Glutamatergic neuron (in vitro differentiated cells): ENCODE results near the gene PLEKHM1. TPM values are rescaled to one million over a fixed set of nuclear protein-coding genes. Genes with fewer than 3 reads are reported as not detected.
A peak's percentile ranks its signal among the peaks of the same experiment; 100 is the strongest.
"Not testable (repeated sequence)": the region's sequence is repeated elsewhere in the genome, so short reads cannot be mapped to it uniquely, and the experiment has no call there.

Experiments used
- DNase-seq: peaks from one replicate; pipeline ENCODE4 v3.0.0; 2022
- H3K27ac Mint-ChIP-seq: one replicate; pipeline ENCODE4 v1.8.0; 2020; ENCODE audit warnings: mild to moderate bottlenecking, mixed read lengths, inconsistent platforms; ENCODE audit not compliant: unreplicated experiment
- H3K27me3 Mint-ChIP-seq: one replicate; pipeline ENCODE4 v1.8.0; 2020; ENCODE audit warnings: mild to moderate bottlenecking, moderate library complexity, mixed read lengths, inconsistent platforms; ENCODE audit not compliant: unreplicated experiment
- H3K36me3 Mint-ChIP-seq: one replicate; pipeline ENCODE4 v1.8.0; 2020; ENCODE audit warnings: mild to moderate bottlenecking, mixed read lengths, inconsistent platforms; ENCODE audit not compliant: unreplicated experiment
- H3K4me1 Mint-ChIP-seq: one replicate; pipeline ENCODE4 v1.8.0; 2020; ENCODE audit warnings: mild to moderate bottlenecking, low read depth, mixed read lengths, inconsistent platforms; ENCODE audit not compliant: unreplicated experiment
- H3K4me3 Mint-ChIP-seq: one replicate; pipeline ENCODE4 v1.8.0; 2020; ENCODE audit warnings: mild to moderate bottlenecking, mixed read lengths, inconsistent platforms; ENCODE audit not compliant: unreplicated experiment
- H3K9me3 Mint-ChIP-seq: one replicate; pipeline ENCODE4 v1.8.0; 2020; ENCODE audit warnings: mild to moderate bottlenecking, moderate library complexity, mixed read lengths, inconsistent platforms; ENCODE audit not compliant: unreplicated experiment
- total RNA-seq: library from RNA; stranded (reverse); fragmentation: NEBNext Ultra II Directional; extraction: Animal tissue kit (Norgen Biotek cat#: 25700); gene quantifications from one replicate; pipeline ENCODE4 v1.2.1, GENCODE V29; 2021; ENCODE audit not compliant: unreplicated experiment

PLEKHM1 gene
- total RNA-seq, 1 donor from 2014 or later: 59.5 TPM

DNA sequence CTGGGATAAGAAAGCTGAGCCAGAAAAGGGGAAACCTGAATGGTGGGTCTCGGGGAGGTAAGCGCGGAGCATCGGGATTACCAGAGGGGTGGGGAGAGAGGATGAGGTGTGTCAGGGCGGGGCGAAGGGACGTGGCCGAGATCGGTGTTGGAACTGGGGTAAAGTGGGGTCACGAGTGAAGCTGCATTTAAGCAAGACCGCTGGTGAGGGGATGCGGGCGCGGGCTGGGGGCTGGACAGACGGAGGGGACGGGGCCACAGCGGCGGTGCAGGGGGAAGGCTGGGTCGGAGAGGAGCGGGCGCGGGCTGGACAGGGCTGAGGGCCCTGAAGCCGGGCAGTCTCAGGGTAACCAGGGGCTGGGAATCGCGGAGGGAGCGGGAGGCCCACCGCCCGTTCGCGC lies 323 bp downstream of the PLEKHM1 start:
- not testable (repeated sequence) for H3K27me3 Mint-ChIP-seq, H3K36me3 Mint-ChIP-seq
- H3K27ac Mint-ChIP-seq: peak overlapping the region; percentile 89

DNA sequence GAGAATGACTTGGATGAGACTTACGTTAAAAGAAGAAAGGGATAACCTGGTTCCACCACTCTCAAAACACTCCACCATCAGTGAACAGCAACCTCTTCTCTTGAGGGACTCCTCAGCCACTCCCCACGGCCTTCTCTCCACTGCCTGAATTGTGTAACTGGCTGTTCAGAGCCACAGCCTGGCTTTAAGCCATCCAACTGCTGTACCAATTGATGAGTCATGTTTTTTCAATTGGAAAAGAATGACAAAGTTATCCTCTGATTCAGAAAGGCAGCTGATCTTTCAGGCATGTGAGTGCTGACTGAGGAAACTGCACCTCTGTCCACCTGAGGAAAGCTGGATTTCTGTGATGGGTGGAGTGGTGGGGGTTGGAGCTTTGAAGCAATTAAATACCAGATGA lies 2.8 kb downstream of the PLEKHM1 start:
- not testable (repeated sequence) for H3K9me3 Mint-ChIP-seq, H3K27ac Mint-ChIP-seq, H3K4me3 Mint-ChIP-seq, DNase-seq, H3K27me3 Mint-ChIP-seq, H3K36me3 Mint-ChIP-seq
- peaks cover 13% of the 10 kb centered on the region for H3K4me1 Mint-ChIP-seq

More for the DNA sequence above, 323 bp downstream of the PLEKHM1 start:
- peak overlapping the region; percentile 92 for H3K4me3 Mint-ChIP-seq
- H3K9me3 Mint-ChIP-seq, DNase-seq, H3K4me1 Mint-ChIP-seq: not testable (repeated sequence)

DNA sequence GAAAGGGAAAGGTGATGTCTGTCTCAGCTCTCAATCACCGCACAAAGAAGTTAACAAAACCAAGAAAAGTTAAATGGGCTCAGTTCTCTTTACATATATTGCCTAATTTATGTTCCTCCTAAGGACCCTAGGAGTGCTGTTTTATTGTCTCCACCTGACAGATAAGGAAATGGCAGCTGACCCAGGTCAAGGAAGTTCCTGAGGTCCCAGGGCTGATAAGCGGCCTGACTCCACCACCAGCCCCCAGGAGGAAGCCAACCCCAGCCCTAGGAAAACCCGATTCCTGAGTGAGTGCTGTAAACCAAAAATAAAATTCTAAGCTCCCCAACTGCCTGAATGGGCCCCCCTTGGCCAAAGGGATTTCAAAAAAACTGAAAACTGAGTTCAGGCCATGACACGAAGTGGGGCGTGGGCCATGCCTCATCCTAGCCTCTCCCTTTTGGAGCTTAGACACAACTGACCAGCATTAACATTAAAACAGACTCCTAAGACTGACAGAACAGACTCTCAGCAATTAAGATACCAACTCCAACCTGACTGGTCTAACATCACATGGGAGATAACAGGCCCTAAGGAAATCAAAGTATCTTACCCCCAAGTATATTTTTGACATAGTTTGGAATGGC lies 6.8 kb downstream of the PLEKHM1 start:
- not testable (repeated sequence) for DNase-seq, H3K4me3 Mint-ChIP-seq, H3K27me3 Mint-ChIP-seq, H3K36me3 Mint-ChIP-seq, H3K9me3 Mint-ChIP-seq
- Mint-ChIP-seq H3K27ac (peak overlapping the region; percentile 52), H3K4me1 (peaks cover 16% of the 10 kb centered on the region)

DNA sequence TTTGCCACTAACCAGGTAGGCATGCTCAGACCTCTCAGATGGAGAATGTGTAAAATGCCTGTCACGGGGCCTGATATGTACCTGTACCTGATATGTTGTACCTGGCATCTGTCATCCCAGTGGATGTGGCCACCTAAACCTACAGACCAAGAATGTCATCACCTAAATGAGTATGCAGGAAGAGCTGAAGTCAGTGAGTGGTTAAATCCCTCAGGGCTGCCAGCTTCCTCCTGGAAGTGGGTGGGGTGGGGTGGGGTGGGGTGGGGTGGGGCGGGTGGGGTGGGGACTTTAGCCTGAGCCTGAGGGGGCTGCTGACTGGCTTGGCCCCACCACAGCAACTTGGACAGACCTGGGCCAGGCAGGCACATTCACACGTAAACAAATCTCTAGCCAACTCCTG lies 7.3 kb downstream of the PLEKHM1 start:
- H3K36me3 Mint-ChIP-seq: not testable (repeated sequence)

DNA sequence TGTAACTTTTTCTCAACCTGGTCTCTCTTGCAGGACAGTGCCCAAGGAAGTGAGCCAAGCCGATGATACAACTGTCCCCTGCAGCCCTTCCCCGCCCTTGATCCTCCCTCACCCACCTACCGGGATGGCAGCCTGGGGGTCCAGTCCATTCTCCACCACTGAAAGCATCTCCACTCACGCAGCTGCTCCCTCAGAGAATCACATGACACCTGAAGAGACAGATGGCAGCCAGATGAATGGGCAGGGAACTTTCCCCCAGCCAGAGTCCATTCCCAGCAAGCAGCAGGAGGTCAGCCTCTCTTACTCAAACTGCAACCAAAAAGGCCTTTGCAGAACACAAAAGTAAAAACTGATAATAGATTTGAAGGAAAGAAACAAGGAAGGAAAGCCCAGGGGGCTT lies 8.2 kb downstream of the PLEKHM1 start:
- not testable (repeated sequence) for DNase-seq, H3K36me3 Mint-ChIP-seq, H3K27me3 Mint-ChIP-seq, H3K9me3 Mint-ChIP-seq
- Mint-ChIP-seq H3K4me1 (peaks cover 15% of the 10 kb centered on the region), H3K27ac (peak overlapping the region; percentile 98), H3K4me3 (peak overlapping the region; percentile 81)

More for the DNA sequence above, 7.3 kb downstream of the PLEKHM1 start:
- not testable (repeated sequence) for H3K4me3 Mint-ChIP-seq, H3K9me3 Mint-ChIP-seq, DNase-seq, H3K27me3 Mint-ChIP-seq
- H3K4me1 Mint-ChIP-seq: peaks cover 16% of the 10 kb centered on the region
- H3K27ac Mint-ChIP-seq: peak overlapping the region; percentile 78

GRCh38 chr17:45475436-45475835 lies 15.1 kb downstream of the PLEKHM1 start:
- H3K4me3 Mint-ChIP-seq, H3K27ac Mint-ChIP-seq, H3K4me1 Mint-ChIP-seq, DNase-seq, H3K27me3 Mint-ChIP-seq, H3K9me3 Mint-ChIP-seq, H3K36me3 Mint-ChIP-seq: not testable (repeated sequence)

- H3K4me3 Mint-ChIP-seq, H3K36me3 Mint-ChIP-seq, H3K27me3 Mint-ChIP-seq, H3K9me3 Mint-ChIP-seq, H3K27ac Mint-ChIP-seq, H3K4me1 Mint-ChIP-seq, DNase-seq: not testable (repeated sequence)
These were observed 18.3 kb downstream of the PLEKHM1 start for GRCh38 chr17:45472249-45472648.

DNA sequence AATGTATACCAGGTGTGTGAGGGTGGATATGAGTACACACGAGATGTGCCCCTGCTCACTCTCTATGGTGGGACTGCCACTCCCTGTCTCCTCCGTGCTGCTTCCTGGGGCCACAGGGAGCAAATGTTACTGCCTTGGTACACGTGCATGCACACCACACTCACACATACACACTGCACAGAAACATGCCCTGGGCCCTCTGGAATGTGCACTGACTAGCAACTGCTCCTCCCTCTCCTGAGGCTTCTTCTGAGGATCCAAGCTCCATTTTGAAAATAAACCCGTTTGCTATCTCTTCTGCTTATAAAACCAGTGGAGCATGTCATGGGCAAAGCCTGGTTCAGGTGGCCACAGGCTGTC lies 21.3 kb downstream of the PLEKHM1 start:
- H3K4me3 Mint-ChIP-seq, H3K4me1 Mint-ChIP-seq, H3K9me3 Mint-ChIP-seq, H3K27me3 Mint-ChIP-seq, H3K36me3 Mint-ChIP-seq, DNase-seq, H3K27ac Mint-ChIP-seq: not testable (repeated sequence)

GRCh38 chr17:45468293-45469203 lies 22.0 kb downstream of the PLEKHM1 start:
- not testable (repeated sequence) for H3K27me3 Mint-ChIP-seq, DNase-seq, H3K36me3 Mint-ChIP-seq, H3K4me3 Mint-ChIP-seq, H3K9me3 Mint-ChIP-seq, H3K4me1 Mint-ChIP-seq, H3K27ac Mint-ChIP-seq

- not testable (repeated sequence) for DNase-seq, H3K9me3 Mint-ChIP-seq, H3K4me1 Mint-ChIP-seq, H3K4me3 Mint-ChIP-seq, H3K36me3 Mint-ChIP-seq, H3K27ac Mint-ChIP-seq, H3K27me3 Mint-ChIP-seq
These were observed 28.8 kb downstream of the PLEKHM1 start for GRCh38 chr17:45461524-45462327.

DNA sequence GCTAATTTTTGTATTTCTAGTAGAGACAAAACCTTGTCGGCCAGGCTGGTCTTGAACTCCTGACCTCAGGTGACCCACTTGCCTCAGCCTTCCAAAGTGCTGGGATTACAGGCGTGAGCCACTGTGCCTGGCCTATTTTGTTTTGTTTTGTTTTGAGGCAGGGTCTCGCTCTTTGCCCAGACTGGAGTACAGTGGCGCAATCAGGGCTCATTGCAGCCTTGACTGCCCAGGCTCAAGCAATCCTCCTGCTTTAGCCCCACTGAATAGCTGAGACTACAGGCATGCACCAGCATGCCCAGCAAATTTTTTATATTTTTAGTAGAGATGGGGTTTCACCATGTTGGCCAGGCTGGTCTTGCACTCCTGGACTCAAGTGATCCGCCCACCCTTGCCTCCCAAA lies 30.1 kb downstream of the PLEKHM1 start:
- not testable (repeated sequence) for H3K4me3 Mint-ChIP-seq, H3K4me1 Mint-ChIP-seq, H3K9me3 Mint-ChIP-seq, DNase-seq, H3K27me3 Mint-ChIP-seq, H3K27ac Mint-ChIP-seq, H3K36me3 Mint-ChIP-seq

DNA sequence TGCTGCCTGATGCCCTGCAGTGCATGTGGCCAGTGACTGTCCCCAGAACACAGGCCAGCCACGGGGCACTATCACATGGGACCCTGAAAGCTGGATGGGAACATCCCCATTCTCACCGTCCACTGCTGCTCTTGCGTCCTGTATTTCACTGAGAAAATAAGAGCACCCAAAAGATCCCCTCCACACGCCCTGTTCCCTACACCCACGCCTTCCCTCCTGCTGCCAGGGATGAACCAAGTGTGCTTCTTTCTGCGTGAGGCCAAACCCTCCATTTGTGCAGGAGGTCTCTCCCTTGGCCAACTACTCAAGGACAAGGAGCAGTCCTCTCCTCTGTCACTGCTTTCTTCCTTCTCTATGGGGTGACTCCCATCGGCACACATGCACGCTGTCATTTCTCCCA lies 36.2 kb downstream of the PLEKHM1 start:
- DNase-seq, H3K4me1 Mint-ChIP-seq, H3K9me3 Mint-ChIP-seq, H3K4me3 Mint-ChIP-seq, H3K36me3 Mint-ChIP-seq, H3K27ac Mint-ChIP-seq, H3K27me3 Mint-ChIP-seq: not testable (repeated sequence)
